K562 (cell line): ENCODE data around the gene PRSS27.

Source experiments
- ZNF174 ChIP-seq: fragments of 250-450 bp; sonication (Bioruptor Pico); IDR thresholded peaks from 2 replicates; pipeline ENCODE4 v1.4.0; 2020; ENCODE audit warnings: mild to moderate bottlenecking
- TF ChIP-seq, protein P1 (sequence below): sonication (generic); formaldehyde crosslinking; IDR thresholded peaks from 2 replicates; pipeline ENCODE4 v1.8.1; 2023; ENCODE audit warnings: mild to moderate bottlenecking, missing genetic modification reagents

- TF ChIP-seq, protein P1, sequence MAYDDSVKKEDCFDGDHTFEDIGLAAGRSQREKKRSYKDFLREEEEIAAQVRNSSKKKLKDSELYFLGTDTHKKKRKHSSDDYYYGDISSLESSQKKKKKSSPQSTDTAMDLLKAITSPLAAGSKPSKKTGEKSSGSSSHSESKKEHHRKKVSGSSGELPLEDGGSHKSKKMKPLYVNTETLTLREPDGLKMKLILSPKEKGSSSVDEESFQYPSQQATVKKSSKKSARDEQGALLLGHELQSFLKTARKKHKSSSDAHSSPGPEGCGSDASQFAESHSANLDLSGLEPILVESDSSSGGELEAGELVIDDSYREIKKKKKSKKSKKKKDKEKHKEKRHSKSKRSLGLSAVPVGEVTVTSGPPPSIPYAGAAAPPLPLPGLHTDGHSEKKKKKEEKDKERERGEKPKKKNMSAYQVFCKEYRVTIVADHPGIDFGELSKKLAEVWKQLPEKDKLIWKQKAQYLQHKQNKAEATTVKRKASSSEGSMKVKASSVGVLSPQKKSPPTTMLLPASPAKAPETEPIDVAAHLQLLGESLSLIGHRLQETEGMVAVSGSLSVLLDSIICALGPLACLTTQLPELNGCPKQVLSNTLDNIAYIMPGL (CRISPR knock-in tag): peak; percentile 65; the same call in 1 of the 2 replicates
- TF ChIP-seq ZNF174 (CRISPR knock-in tag): no peak
Measured at GRCh38 chr16:2715519-2715918, 4.5 kb downstream of the PRSS27 start.
